ENCODE data around the gene SMURF2. TPM values are rescaled to one million over a fixed set of nuclear protein-coding genes. Genes with fewer than 3 reads are reported as not detected.

The SMURF2 gene
- total and polyA plus RNA-seq, 9 of the 15 experiments (the other 6 are each of a cell fraction or from before 2014, with no cell fraction given): 3.8 to 22.0 (median 14.8) TPM

- no peak for TF ChIP-seq ZNF277 (CRISPR knock-in tag; IDR thresholded peaks at IDR 0.05; ENCODE audit: borderline replicate concordance)
- no peak for TF ChIP-seq EP300 (IDR thresholded peaks at IDR 0.05; ENCODE audit: low read length)
- TF ChIP-seq NR2F6 (CRISPR knock-in tag; IDR thresholded peaks at IDR 0.05): no peak
- TF ChIP-seq CTBP1 (IDR thresholded peaks at IDR 0.05; ENCODE audit: borderline replicate concordance): no peak
- no peak for TF ChIP-seq SMC3 (conservative IDR thresholded peaks at IDR 0.05; ENCODE audit: insufficient read depth, low read depth, low read length)
- TF ChIP-seq, protein P1, sequence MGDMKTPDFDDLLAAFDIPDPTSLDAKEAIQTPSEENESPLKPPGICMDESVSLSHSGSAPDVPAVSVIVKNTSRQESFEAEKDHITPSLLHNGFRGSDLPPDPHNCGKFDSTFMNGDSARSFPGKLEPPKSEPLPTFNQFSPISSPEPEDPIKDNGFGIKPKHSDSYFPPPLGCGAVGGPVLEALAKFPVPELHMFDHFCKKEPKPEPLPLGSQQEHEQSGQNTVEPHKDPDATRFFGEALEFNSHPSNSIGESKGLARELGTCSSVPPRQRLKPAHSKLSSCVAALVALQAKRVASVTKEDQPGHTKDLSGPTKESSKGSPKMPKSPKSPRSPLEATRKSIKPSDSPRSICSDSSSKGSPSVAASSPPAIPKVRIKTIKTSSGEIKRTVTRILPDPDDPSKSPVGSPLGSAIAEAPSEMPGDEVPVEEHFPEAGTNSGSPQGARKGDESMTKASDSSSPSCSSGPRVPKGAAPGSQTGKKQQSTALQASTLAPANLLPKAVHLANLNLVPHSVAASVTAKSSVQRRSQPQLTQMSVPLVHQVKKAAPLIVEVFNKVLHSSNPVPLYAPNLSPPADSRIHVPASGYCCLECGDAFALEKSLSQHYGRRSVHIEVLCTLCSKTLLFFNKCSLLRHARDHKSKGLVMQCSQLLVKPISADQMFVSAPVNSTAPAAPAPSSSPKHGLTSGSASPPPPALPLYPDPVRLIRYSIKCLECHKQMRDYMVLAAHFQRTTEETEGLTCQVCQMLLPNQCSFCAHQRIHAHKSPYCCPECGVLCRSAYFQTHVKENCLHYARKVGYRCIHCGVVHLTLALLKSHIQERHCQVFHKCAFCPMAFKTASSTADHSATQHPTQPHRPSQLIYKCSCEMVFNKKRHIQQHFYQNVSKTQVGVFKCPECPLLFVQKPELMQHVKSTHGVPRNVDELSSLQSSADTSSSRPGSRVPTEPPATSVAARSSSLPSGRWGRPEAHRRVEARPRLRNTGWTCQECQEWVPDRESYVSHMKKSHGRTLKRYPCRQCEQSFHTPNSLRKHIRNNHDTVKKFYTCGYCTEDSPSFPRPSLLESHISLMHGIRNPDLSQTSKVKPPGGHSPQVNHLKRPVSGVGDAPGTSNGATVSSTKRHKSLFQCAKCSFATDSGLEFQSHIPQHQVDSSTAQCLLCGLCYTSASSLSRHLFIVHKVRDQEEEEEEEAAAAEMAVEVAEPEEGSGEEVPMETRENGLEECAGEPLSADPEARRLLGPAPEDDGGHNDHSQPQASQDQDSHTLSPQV (IDR thresholded peaks at IDR 0.05): no peak
- TF ChIP-seq SMAD1 (IDR thresholded peaks at IDR 0.05; ENCODE audit: low read depth, low read length, partially characterized antibody): no peak
- TF ChIP-seq GABPA (tag; conservative IDR thresholded peaks at IDR 0.05; ENCODE audit: low read depth): no peak
- TF ChIP-seq NELFE (IDR thresholded peaks at IDR 0.05; ENCODE audit: insufficient read depth, insufficient read length): no peak
- TF ChIP-seq C11orf30 (IDR thresholded peaks at IDR 0.05; ENCODE audit: low read depth): peak; percentile 83
- TF ChIP-seq, protein P2, sequence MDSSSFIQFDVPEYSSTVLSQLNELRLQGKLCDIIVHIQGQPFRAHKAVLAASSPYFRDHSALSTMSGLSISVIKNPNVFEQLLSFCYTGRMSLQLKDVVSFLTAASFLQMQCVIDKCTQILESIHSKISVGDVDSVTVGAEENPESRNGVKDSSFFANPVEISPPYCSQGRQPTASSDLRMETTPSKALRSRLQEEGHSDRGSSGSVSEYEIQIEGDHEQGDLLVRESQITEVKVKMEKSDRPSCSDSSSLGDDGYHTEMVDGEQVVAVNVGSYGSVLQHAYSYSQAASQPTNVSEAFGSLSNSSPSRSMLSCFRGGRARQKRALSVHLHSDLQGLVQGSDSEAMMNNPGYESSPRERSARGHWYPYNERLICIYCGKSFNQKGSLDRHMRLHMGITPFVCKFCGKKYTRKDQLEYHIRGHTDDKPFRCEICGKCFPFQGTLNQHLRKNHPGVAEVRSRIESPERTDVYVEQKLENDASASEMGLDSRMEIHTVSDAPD (CRISPR knock-in tag; IDR thresholded peaks at IDR 0.05): peak; percentile 71; the same call in 1 of the 2 replicates
- TF ChIP-seq RAD51 (IDR thresholded peaks at IDR 0.05; ENCODE audit: borderline replicate concordance, low read depth): no peak
- 0 out of 2 replicates have a peak, but pooled peaks have one; percentile 14 for TF ChIP-seq NKRF (IDR thresholded peaks at IDR 0.05; ENCODE audit: borderline replicate concordance)
- TF ChIP-seq MNT (conservative IDR thresholded peaks at IDR 0.05): no peak; a peak in 1 of 4 replicates
- TF ChIP-seq BDP1 (IDR thresholded peaks at IDR 0.05; ENCODE audit: insufficient read depth, insufficient read length): no peak
- no peak for TF ChIP-seq NFE2 (IDR thresholded peaks at IDR 0.05; ENCODE audit: low read depth)
- no peak for TF ChIP-seq TCFL5 (CRISPR knock-in tag; conservative IDR thresholded peaks at IDR 0.05)
- TF ChIP-seq SREBF1 (IDR thresholded peaks at IDR 0.05; ENCODE audit: borderline replicate concordance, low read depth, low read length): no peak
These were observed 157.3 kb downstream of the SMURF2 start (continued) for GRCh38 chr17:64504769-64505339.

All from K562 (cell line).